Glomerular visceral epithelial cell (primary cell): Measurements from ENCODE around the gene CDH24.
A peak's percentile ranks its signal among the peaks of the same experiment; 100 is the strongest.

Source experiments
- DNase-seq: peaks from one replicate; pipeline ENCODE4 v3.0.0-alpha.2; 2016; ENCODE audit errors: extremely low spot score

Gene CDH24

GRCh38 chr14:23056956-23057756 lies at the start of gene CDH24:
CDH24 (minus strand) TSS chr14:23057520; CDS start chr14:23055733, 1,787 bp downstream.
- peak; percentile 85 for DNase-seq

- no peak for DNase-seq
These were observed 49.4 kb upstream of the CDH24 start for GRCh38 chr14:23106747-23107045.

- no peak for DNase-seq
These were observed 48.1 kb upstream of the CDH24 start for GRCh38 chr14:23105348-23105824.

- no peak for DNase-seq
These were observed 47.4 kb upstream of the CDH24 start, which contains the start of gene CIROP for GRCh38 chr14:23104591-23105347. CIROP (minus strand) TSS chr14:23104989; CDS start chr14:23104920, 69 bp downstream.

GRCh38 chr14:23104070-23104590 lies 46.8 kb upstream of the CDH24 start:
- no peak for DNase-seq

- DNase-seq: no peak
These were observed 46.3 kb upstream of the CDH24 start for GRCh38 chr14:23103581-23103980.

GRCh38 chr14:23102801-23103200 lies 45.5 kb upstream of the CDH24 start:
- DNase-seq: no peak

GRCh38 chr14:23101986-23102625 lies 44.8 kb upstream of the CDH24 start:
- DNase-seq: no peak

GRCh38 chr14:23101213-23101970 lies 44.1 kb upstream of the CDH24 start:
- no peak for DNase-seq

- no peak for DNase-seq
These were observed 42.0 kb upstream of the CDH24 start for GRCh38 chr14:23099212-23099861.

GRCh38 chr14:23097786-23098185 lies 40.5 kb upstream of the CDH24 start:
- no peak for DNase-seq

- DNase-seq: peak; percentile 100
These were observed 38.1 kb upstream of the CDH24 start, which contains the start of gene C14orf119 for GRCh38 chr14:23095196-23096108. C14orf119 (plus strand) TSS chr14:23095505; CDS start chr14:23097659, 2,154 bp downstream.

- peak; percentile 87 for DNase-seq
These were observed 37.4 kb upstream of the CDH24 start, which contains the start of gene ACIN1 for GRCh38 chr14:23094666-23095195. ACIN1 (minus strand) TSS chr14:23095136; CDS start chr14:23095112, 24 bp downstream.

GRCh38 chr14:23093991-23094665 lies 36.8 kb upstream of the CDH24 start:
- DNase-seq: no peak

- DNase-seq: no peak
These were observed 36.2 kb upstream of the CDH24 start for GRCh38 chr14:23093526-23093925.

- DNase-seq: no peak
These were observed 35.8 kb upstream of the CDH24 start for GRCh38 chr14:23093104-23093503.

- DNase-seq: no peak
These were observed 34.2 kb upstream of the CDH24 start for GRCh38 chr14:23091294-23092225.

GRCh38 chr14:23090254-23090636 lies 32.9 kb upstream of the CDH24 start:
- DNase-seq: no peak
